Rectal smooth muscle tissue (tissue), 1 donor: Measurements from ENCODE around the gene EPS8L2.
A peak's percentile ranks its signal among the peaks of the same experiment; 100 is the strongest.

Experiments
- H3K27ac ChIP-seq: one replicate; pipeline ENCODE4 v1.7.0; 2013; ENCODE audit warnings: low read depth, low read length, inconsistent platforms
- H3K27me3 ChIP-seq: one replicate; pipeline ENCODE4 v1.7.0; 2013; ENCODE audit warnings: low read length; ENCODE audit not compliant: control insufficient read depth, insufficient read depth
- H3K36me3 ChIP-seq: one replicate; pipeline ENCODE4 v1.7.0; 2013; ENCODE audit warnings: low read length; ENCODE audit not compliant: control insufficient read depth, insufficient read depth
- H3K4me1 ChIP-seq: one replicate; pipeline ENCODE4 v1.7.0; 2013; ENCODE audit warnings: low read length; ENCODE audit not compliant: control insufficient read depth, insufficient read depth
- H3K4me3 ChIP-seq: one replicate; pipeline ENCODE4 v1.7.0; 2013; ENCODE audit warnings: low read length
- H3K9ac ChIP-seq: one replicate; pipeline ENCODE4 v1.7.0; 2013; ENCODE audit warnings: low read length

The EPS8L2 gene

DNA sequence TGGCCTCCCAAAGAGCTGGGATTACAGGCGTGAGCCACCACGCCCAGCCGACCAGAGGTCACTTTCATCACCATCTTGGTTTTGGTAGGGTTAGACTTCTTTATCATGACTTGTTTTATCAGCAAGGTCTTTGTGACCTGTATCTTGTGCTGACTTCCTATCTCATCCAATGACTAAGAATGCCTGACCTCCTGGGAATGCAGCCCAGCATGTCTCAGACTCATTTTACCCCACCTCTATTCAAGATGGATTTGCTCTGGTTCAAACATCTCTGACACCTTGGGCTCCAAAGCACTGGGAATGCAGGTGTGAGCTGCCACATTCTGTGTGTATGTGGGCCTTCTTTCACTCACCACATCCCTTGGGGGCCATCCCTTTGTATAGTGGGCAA is 36.1 kb downstream of the EPS8L2 start:
- Histone ChIP-seq H3K4me3 (no peak overlapping the region), H3K27ac (no peak overlapping the region), H3K27me3 (no peaks in the 10 kb centered on the region), H3K4me1 (no peaks in the 10 kb centered on the region), H3K9ac (no peak overlapping the region), H3K36me3 (no peaks in the 10 kb centered on the region)

DNA sequence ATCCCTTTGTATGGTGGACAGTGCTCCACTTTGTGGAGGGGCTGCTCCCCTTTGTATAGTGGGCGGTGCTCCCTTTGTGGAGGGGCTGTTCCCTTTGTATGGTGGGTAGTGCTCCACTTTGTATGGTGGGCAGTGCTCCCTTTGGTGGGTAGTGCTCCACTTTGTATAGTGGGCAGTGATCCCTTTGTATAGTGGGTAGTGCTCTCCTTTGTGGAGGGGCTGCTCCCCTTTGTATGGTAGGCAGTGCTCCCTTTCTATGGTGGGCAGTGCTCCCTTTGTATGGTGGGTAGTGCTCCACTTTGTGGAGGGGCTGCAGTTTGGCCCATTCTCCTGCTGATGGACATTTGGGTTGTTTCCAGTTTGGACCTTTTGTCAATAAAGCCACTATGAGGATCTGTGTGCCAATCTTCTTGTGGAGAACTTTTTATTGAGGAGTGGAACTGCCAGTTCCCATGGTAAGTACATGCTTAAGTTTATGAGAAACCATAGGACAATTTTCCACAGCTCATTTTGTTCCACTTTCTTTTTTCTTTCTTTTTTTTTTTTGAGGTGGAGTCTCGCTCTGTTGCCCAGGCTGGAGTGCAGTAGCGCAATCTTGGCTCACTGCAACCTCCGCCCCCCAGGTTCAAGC is 36.7 kb downstream of the EPS8L2 start:
- Histone ChIP-seq H3K36me3 (no peaks in the 10 kb centered on the region), H3K9ac (no peak overlapping the region), H3K4me3 (no peak overlapping the region), H3K27ac (no peak overlapping the region), H3K4me1 (no peaks in the 10 kb centered on the region), H3K27me3 (no peaks in the 10 kb centered on the region)

DNA sequence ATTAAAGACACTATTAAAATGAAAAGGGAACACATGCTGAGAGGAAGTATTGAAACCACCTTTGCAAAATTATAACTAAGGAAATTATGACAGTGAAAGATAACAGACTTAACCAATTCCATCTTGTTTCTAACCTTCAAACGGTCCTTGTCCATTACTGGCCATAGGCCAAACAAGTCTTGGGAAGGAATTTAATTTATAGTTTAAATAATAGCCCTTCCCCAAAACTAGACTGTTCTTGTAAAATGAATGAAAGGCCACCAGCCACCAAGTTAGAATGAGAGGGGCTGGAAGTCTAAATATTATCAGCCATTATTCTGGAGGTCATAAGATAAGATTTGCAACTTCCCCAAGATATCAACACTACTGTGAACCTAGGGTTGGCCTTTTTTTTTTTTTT is 39.4 kb downstream of the EPS8L2 start:
- no peaks in the 10 kb centered on the region for H3K36me3 ChIP-seq
- no peak overlapping the region for H3K4me3 ChIP-seq
- H3K27me3 ChIP-seq: no peaks in the 10 kb centered on the region
- H3K27ac ChIP-seq: no peak overlapping the region
- H3K4me1 ChIP-seq: peaks cover 6% of the 10 kb centered on the region
- no peak overlapping the region for H3K9ac ChIP-seq

DNA sequence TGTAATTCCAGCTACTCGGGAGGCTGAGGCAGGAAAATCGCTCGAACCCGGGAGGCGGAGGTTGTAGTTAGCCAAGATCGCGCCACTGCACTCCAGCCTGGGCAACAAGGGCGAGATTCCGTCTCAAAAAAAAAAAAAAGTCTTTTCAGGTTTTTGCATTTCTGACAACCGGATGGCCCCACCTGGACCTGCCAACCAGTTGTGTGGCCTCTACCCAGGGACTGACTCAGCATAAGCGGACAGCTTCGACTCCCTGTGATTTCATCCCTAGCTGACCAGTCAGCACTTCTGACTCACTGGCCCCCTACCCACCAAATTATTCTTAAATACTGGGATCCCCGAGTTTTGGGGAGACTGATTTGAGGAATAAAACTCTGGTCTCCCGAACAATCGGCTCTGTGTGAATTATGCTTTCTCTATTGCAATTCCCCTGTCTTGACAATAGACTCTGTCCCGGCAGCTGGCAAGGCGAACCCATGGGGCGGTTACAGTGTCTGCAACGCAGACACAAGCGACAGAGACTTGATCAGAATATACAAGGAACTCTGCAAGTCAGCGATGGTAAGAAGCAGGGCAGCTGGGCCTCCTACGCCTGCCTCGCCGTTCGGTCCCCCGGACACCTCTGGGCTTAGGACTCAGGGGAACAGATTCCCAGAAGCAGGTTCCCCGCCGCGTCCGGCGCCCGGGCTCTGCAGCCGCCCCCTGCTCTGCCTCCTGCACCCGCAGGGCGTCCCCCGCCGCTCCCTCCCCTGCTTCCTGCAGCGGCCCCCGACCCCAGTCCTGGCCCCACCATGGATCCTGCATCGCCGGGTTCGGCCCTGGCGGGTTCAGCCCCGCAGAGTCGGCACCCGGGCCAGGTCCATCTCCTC is 40.5 kb downstream of the EPS8L2 start:
- Histone ChIP-seq H3K4me3 (peak overlapping the region; percentile 65), H3K27me3 (no peaks in the 10 kb centered on the region), H3K9ac (no peak overlapping the region), H3K4me1 (peaks cover 6% of the 10 kb centered on the region), H3K27ac (peak overlapping the region; percentile 61), H3K36me3 (no peaks in the 10 kb centered on the region)

DNA sequence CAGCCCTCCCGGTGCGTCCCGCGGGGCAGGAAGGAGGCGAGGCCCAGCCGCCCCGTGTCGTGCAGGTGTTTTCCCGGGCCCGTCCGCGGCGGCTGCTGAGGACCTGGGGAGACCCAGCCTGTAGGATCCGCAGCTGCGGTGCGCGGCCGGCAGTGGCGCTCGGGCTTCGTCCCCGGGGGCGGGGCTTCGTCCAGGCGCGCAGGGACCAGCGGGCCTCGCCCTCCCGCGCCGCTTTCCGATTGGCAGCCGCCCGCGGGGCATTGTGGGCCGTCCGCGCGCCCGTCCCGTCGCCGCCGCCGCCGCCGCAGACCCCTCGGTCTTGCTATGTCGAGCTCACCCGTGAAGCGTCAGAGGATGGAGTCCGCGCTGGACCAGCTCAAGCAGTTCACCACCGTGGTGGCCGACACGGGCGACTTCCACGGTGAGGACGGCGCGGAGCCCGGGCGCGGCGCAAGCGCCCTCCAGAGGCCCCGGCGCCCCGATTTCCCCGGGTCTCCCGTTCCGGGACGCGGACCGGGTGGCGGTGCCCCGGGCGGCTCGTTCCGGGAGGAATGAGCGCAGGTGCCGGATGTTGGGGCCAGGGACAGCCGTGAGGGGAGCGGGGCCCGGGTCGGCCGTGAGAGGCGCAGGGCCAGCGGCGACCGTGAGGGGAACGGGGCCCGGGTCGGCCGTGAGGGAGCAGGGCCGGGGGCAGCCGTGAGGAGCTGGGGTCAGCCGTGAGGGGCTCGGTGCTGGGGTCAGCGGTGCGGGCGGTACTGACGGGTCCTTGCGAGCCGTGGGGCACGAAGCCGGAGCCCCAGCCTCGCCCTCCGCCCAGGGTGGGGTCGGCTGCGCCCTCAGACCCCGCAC is 41.4 kb downstream of the EPS8L2 start, which contains the start of gene TALDO1:
Gene TALDO1 (plus strand): TSS at position 307 of the 849 bp plus-strand sequence. CDS start 18 bp downstream, at position 325.
- Histone ChIP-seq H3K4me3 (peak within 1 kb of the TSS; percentile 86), H3K36me3 (no peaks in the 10 kb centered on the region), H3K27ac (peak within 1 kb of the TSS; percentile 61), H3K27me3 (no peaks in the 10 kb centered on the region), H3K9ac (peak within 1 kb of the TSS; percentile 12), H3K4me1 (peaks cover 6% of the 10 kb centered on the region)

DNA sequence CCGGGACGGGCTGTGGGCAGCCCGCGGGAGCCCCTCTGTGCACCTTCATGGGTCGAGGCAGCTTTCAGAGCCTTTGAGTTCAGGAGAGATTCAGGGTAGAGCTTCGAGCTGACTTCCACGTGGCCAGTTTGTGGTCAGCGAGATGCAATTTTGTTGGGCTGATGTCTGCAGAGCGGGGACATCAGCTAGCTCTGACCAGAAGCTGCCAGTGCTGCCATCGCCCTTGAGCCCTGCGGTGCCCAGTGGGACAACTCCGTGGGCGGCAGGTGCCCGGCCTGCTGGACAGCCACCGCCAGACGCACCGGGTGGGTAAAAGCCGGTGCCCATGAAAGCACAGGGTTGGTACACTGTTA is 42.0 kb downstream of the EPS8L2 start:
- peak overlapping the region; percentile 86 for H3K4me3 ChIP-seq
- no peak overlapping the region for H3K27ac ChIP-seq
- no peaks in the 10 kb centered on the region for H3K36me3 ChIP-seq
- no peaks in the 10 kb centered on the region for H3K27me3 ChIP-seq
- peak overlapping the region; percentile 12 for H3K9ac ChIP-seq
- peaks cover 6% of the 10 kb centered on the region for H3K4me1 ChIP-seq

DNA sequence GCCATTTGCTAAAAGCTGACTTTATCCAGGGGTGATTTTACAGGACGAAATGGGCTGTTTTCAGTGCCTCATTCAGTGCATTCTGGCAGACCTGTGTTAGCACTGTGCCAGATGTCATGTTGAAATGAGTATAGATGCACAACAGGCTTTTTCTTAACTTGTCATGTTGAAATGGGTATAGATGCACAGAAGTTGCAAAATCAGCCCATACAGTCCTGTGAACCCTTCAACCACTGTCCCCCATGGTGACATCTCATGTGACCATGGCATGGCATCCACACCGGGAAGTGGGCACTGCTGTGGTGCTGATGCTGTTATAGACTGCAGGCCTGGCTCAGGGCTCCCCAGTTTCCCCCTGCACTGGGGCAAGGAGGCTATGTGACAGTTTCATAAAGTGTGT is 43.7 kb downstream of the EPS8L2 start:
- Histone ChIP-seq H3K4me3 (peak overlapping the region; percentile 8), H3K4me1 (peaks cover 6% of the 10 kb centered on the region), H3K27me3 (no peaks in the 10 kb centered on the region), H3K36me3 (no peaks in the 10 kb centered on the region), H3K27ac (no peak overlapping the region), H3K9ac (no peak overlapping the region)

DNA sequence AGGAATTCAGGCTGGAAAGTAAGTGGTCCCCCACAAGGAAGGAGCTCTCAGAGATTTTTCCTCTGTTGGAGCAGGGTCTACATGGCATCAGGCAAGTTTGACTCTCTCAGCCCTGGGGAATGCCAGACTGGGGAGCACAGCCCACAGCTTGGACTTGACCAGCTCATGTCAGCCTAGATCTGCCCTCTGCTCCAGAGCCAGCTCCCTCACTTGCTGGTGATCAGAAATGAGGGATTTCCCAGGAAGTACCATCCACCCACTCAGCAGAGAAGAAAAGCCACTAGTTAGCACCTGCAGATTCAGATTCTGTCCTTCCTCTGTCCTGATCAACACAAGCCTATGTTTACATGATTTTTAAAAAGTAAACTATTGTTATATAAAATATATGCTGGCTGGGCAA is 54.2 kb downstream of the EPS8L2 start:
- Histone ChIP-seq H3K4me3 (no peak overlapping the region), H3K27me3 (no peaks in the 10 kb centered on the region), H3K27ac (no peak overlapping the region), H3K9ac (no peak overlapping the region), H3K36me3 (peaks cover 35% of the 10 kb centered on the region), H3K4me1 (no peaks in the 10 kb centered on the region)

DNA sequence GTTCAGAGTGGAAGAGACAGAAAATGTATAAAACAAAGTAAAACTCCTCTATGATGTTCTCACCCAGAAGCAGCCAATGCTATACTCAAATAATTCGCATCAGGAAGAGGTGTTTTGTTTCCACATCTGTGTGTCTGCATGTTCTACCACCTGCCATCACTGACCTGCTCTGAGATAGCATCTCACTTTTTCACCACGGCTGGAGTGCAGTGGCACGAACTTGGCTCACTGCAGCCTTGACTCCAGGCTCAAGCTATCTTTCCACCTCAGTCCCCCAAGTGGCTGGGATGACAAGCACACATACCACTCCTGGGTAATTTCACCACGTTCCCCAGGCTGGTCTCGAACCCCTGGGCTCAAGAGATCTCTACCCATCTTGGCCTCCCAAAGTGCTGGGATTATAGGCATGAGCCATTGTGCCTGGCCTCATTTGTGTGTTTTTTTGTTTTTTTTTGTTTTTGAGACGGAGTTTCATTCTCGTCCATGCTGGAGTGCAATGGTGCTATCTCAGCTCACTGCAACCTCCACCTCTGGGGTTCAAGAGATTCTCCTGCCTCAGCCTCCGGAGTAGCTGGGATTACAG is 55.6 kb downstream of the EPS8L2 start:
- H3K4me3 ChIP-seq: no peak overlapping the region
- H3K27me3 ChIP-seq: no peaks in the 10 kb centered on the region

DNA sequence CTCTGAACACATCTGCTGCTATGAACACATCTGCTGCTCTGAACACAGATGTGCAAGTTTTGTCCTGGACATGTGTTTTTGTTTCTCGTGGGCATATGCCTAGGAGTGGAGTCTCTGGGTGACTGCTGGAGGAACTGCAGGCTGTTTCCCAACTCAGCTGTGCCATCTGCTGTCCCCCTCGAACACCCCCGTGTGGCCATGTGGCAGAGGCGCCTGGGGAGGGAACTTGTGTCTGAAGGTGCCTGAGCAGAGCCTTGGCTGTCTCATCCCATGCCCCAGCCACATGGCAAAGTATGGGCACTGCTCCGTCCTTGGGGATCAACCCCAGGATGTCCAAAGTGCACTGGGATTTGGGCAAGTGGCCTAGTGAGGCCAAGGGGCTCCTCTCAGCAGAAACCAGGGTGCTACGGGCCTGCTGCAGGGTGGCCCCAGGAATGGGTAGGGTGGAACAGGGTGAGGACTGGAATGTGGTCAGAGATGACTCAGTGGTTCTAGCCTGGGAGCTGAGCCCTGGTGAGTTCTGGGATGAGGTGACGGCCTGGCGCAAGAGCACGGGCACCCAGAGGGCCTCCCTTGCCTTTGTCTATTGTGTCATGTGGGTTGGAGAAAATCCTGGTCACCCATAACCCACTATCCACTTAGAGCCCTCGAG is 56.5 kb downstream of the EPS8L2 start:
- H3K9ac ChIP-seq: no peak overlapping the region
- peaks cover 36% of the 10 kb centered on the region for H3K36me3 ChIP-seq
- H3K4me1 ChIP-seq: no peaks in the 10 kb centered on the region
- no peak overlapping the region for H3K4me3 ChIP-seq
- no peak overlapping the region for H3K27ac ChIP-seq
- no peaks in the 10 kb centered on the region for H3K27me3 ChIP-seq

More for the DNA sequence above, 55.6 kb downstream of the EPS8L2 start:
- no peak overlapping the region for H3K9ac ChIP-seq
- no peaks in the 10 kb centered on the region for H3K4me1 ChIP-seq
- no peak overlapping the region for H3K27ac ChIP-seq
- peaks cover 41% of the 10 kb centered on the region for H3K36me3 ChIP-seq

DNA sequence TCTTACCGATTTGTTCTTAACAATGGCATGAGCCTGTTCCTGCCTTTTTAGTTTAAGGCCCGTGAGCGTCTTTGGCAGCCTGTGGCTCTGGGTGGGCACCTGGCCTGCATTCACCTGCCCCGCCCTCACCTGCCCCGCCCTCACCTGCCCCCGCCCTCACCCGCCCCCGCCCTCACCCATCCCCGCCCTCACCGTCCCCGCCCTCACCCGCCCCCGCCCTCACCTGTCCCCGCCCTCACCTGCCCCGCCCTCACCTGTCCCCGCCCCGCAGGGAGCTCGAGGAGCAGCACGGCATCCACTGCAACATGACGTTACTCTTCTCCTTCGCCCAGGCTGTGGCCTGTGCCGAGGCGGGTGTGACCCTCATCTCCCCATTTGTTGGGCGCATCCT is 57.0 kb downstream of the EPS8L2 start:
- H3K36me3 ChIP-seq: peaks cover 34% of the 10 kb centered on the region
- H3K27ac ChIP-seq: no peak overlapping the region
- H3K9ac ChIP-seq: no peak overlapping the region
- no peaks in the 10 kb centered on the region for H3K27me3 ChIP-seq
- no peak overlapping the region for H3K4me3 ChIP-seq
- no peaks in the 10 kb centered on the region for H3K4me1 ChIP-seq
